ENCODE measurements around the gene LIPK. TPM values are rescaled to one million over a fixed set of nuclear protein-coding genes. Genes with fewer than 3 reads are reported as not detected.
"Not testable (repeated sequence)": the region's sequence is repeated elsewhere in the genome, so short reads cannot be mapped to it uniquely, and the experiment has no call there.

LIPK gene
- total RNA-seq, 1 donor from 2014 or later: not detected

GRCh38 chr10:88693392-88694020, 12.5 kb upstream of the LIPK start:
- Mint-ChIP-seq H3K9me3 (peaks cover 9% of the 10 kb centered on the region), H3K4me3 (no peak overlapping the region), H3K27me3 (ENCODE audit: low read depth) (peaks cover 19% of the 10 kb centered on the region), H3K27ac (peak overlapping the region; percentile 39), H3K4me1 (peaks cover 9% of the 10 kb centered on the region), H3K36me3 (no peaks in the 10 kb centered on the region)
- peak; percentile 38 for TF ChIP-seq CTCF (IDR thresholded peaks at IDR 0.05; ENCODE audit: unreplicated experiment)
- no peak for DNase-seq (ENCODE audit: low spot score in 2 of 2, unreplicated experiment in 2 of 2)

- Mint-ChIP-seq H3K27ac (no peak overlapping the region), H3K36me3 (no peaks in the 10 kb centered on the region), H3K9me3 (no peaks in the 10 kb centered on the region), H3K4me3 (no peak overlapping the region), H3K4me1 (peaks cover 7% of the 10 kb centered on the region), H3K27me3 (ENCODE audit: low read depth) (peaks cover 11% of the 10 kb centered on the region)
- no peak for DNase-seq (ENCODE audit: low spot score in 2 of 2, unreplicated experiment in 2 of 2)
- no peak for TF ChIP-seq CTCF (IDR thresholded peaks at IDR 0.05; ENCODE audit: unreplicated experiment)
Observed at GRCh38 chr10:88702848-88703597, 3.0 kb upstream of the LIPK start.

GRCh38 chr10:88707429-88708155, 1.5 kb downstream of the LIPK start:
- DNase-seq (ENCODE audit: low spot score in 2 of 2, unreplicated experiment in 2 of 2): no peak
- no peak overlapping the region for H3K27ac Mint-ChIP-seq
- H3K9me3 Mint-ChIP-seq: no peaks in the 10 kb centered on the region
- H3K27me3 Mint-ChIP-seq (ENCODE audit: low read depth): no peaks in the 10 kb centered on the region
- no peak overlapping the region for H3K4me3 Mint-ChIP-seq
- H3K36me3 Mint-ChIP-seq: no peaks in the 10 kb centered on the region
- TF ChIP-seq CTCF (IDR thresholded peaks at IDR 0.05; ENCODE audit: unreplicated experiment): no peak
- peaks cover 13% of the 10 kb centered on the region for H3K4me1 Mint-ChIP-seq

- H3K4me1 Mint-ChIP-seq: peaks cover 13% of the 10 kb centered on the region
- H3K27me3 Mint-ChIP-seq (ENCODE audit: low read depth); H3K9me3 Mint-ChIP-seq; DNase-seq (ENCODE audit: low spot score in 2 of 2, unreplicated experiment in 2 of 2); H3K36me3 Mint-ChIP-seq; H3K27ac Mint-ChIP-seq; H3K4me3 Mint-ChIP-seq: not testable (repeated sequence)
Observed at GRCh38 chr10:88709361-88709760, 3.3 kb downstream of the LIPK start.

- H3K27me3 Mint-ChIP-seq (ENCODE audit: low read depth): peaks cover 24% of the 10 kb centered on the region
- no peaks in the 10 kb centered on the region for H3K4me1 Mint-ChIP-seq
- H3K4me3 Mint-ChIP-seq: no peak overlapping the region
- no peak for TF ChIP-seq CTCF (IDR thresholded peaks at IDR 0.05; ENCODE audit: unreplicated experiment)
- no peaks in the 10 kb centered on the region for H3K9me3 Mint-ChIP-seq
- no peak for DNase-seq (ENCODE audit: low spot score in 2 of 2, unreplicated experiment in 2 of 2)
- H3K36me3 Mint-ChIP-seq: no peaks in the 10 kb centered on the region
- H3K27ac Mint-ChIP-seq: no peak overlapping the region
Observed at GRCh38 chr10:88715517-88715916, 9.5 kb downstream of the LIPK start.

GRCh38 chr10:88721392-88721791, 15.3 kb downstream of the LIPK start:
- Mint-ChIP-seq H3K36me3 (no peaks in the 10 kb centered on the region), H3K9me3 (no peaks in the 10 kb centered on the region), H3K4me1 (no peaks in the 10 kb centered on the region), H3K27ac (no peak overlapping the region), H3K4me3 (no peak overlapping the region), H3K27me3 (ENCODE audit: low read depth) (peaks cover 29% of the 10 kb centered on the region)
- DNase-seq (ENCODE audit: low spot score in 2 of 2, unreplicated experiment in 2 of 2): no peak
- TF ChIP-seq CTCF (IDR thresholded peaks at IDR 0.05; ENCODE audit: unreplicated experiment): no peak
